Naive B cell (primary cell): ENCODE results near the gene OR52D1. TPM values are rescaled to one million over a fixed set of nuclear protein-coding genes. Genes with fewer than 3 reads are reported as not detected.

ENCODE experiments used
- ATAC-seq, 2 donors: fragments of 150-1000 bp; cut with Tn5 transposase; 2 replicates each; pipeline ENCODE4 v1.10.0; 2021; ENCODE audit warnings: low read depth in 2 of 2, mild to moderate bottlenecking in 2 of 2, moderate library complexity in 2 of 2
- DNase-seq: peaks from one replicate; pipeline ENCODE4 v3.0.0; 2022
- H3K27ac Mint-ChIP-seq, 6 donors: one replicate each; pipeline ENCODE4 v1.8.0; 2020 to 2022; ENCODE audit warnings: mild to moderate bottlenecking in 6 of 6, mixed read lengths in 6 of 6, moderate library complexity in 5 of 6, inconsistent platforms in 2 of 6
- H3K27me3 Mint-ChIP-seq, 3 donors: one replicate each; pipeline ENCODE4 v1.8.0; 2021 to 2022; ENCODE audit warnings: mixed read lengths in 3 of 3, mild to moderate bottlenecking in 1 of 3
- H3K36me3 Mint-ChIP-seq, 2 donors: one replicate each; pipeline ENCODE4 v1.8.0; 2020 to 2022; ENCODE audit warnings: mixed read lengths in 2 of 2, inconsistent platforms in 1 of 2, mild to moderate bottlenecking in 1 of 2
- H3K4me1 Mint-ChIP-seq, 3 donors: one replicate each; pipeline ENCODE4 v1.8.0; 2020 to 2022; ENCODE audit warnings: mixed read lengths in 3 of 3, inconsistent platforms in 1 of 3, mild to moderate bottlenecking in 1 of 3, moderate library complexity in 1 of 3
- H3K4me3 Mint-ChIP-seq, 8 donors: one replicate each; pipeline ENCODE4 v1.8.0; 2020 to 2022; ENCODE audit warnings: mild to moderate bottlenecking in 8 of 8, mixed read lengths in 8 of 8, moderate library complexity in 8 of 8, inconsistent platforms in 2 of 8
- H3K9me3 Mint-ChIP-seq, 7 donors: one replicate each; pipeline ENCODE4 v1.8.0; 2020 to 2022; ENCODE audit warnings: mixed read lengths in 7 of 7, mild to moderate bottlenecking in 5 of 7, inconsistent platforms in 2 of 7, moderate library complexity in 1 of 7
- polyA plus RNA-seq, 6 donors: library from polyadenylated mRNA; unstranded; fragments of 300-500 nt; fragmentation: Illumina TruSeq; gene quantifications; one replicate each; pipeline ENCODE4 v1.2.3, GENCODE V29; 2021; ENCODE audit warnings: low read depth in 6 of 6

OR52D1 gene
- polyA plus RNA-seq, 6 donors from 2014 or later = not detected

GRCh38 chr11:5528495-5528894, 40.0 kb downstream of the OR52D1 start:
- no peaks in the 10 kb centered on the region for H3K4me1 Mint-ChIP-seq
- DNase-seq = no peak
- no peaks in the 10 kb centered on the region for H3K9me3 Mint-ChIP-seq
- no peak overlapping the region for H3K4me3 Mint-ChIP-seq
- H3K27ac Mint-ChIP-seq = no peak overlapping the region
- H3K36me3 Mint-ChIP-seq = no peaks in the 10 kb centered on the region
- no peak for ATAC-seq
- no peaks in the 10 kb centered on the region for H3K27me3 Mint-ChIP-seq

GRCh38 chr11:5531053-5531831, 42.8 kb downstream of the OR52D1 start:
- Mint-ChIP-seq H3K4me1 (no peaks in the 10 kb centered on the region), H3K4me3 (no peak overlapping the region), H3K27ac (no peak overlapping the region), H3K9me3 (no peaks in the 10 kb centered on the region), H3K36me3 (no peaks in the 10 kb centered on the region), H3K27me3 (no peaks in the 10 kb centered on the region)
- ATAC-seq (no peak), DNase-seq (no peak)

- Mint-ChIP-seq H3K36me3 (no peaks in the 10 kb centered on the region), H3K27me3 (no peaks in the 10 kb centered on the region), H3K4me1 (no peaks in the 10 kb centered on the region), H3K9me3 (peaks cover 0 to 14% (median 5%) of the 10 kb centered on the region in 7 donors), H3K4me3 (no peak overlapping the region), H3K27ac (no peak overlapping the region)
- DNase-seq (no peak), ATAC-seq (no peak)
Observed at GRCh38 chr11:5534046-5534445, 45.6 kb downstream of the OR52D1 start.

GRCh38 chr11:5536482-5536881, 48.0 kb downstream of the OR52D1 start:
- ATAC-seq = no peak
- no peak overlapping the region for H3K27ac Mint-ChIP-seq
- H3K4me3 Mint-ChIP-seq = no peak overlapping the region
- peaks cover 0 to 14% (median 5%) of the 10 kb centered on the region in 7 donors for H3K9me3 Mint-ChIP-seq
- no peaks in the 10 kb centered on the region for H3K36me3 Mint-ChIP-seq
- H3K4me1 Mint-ChIP-seq = no peaks in the 10 kb centered on the region
- DNase-seq = no peak
- H3K27me3 Mint-ChIP-seq = no peaks in the 10 kb centered on the region

Other genes starting within 250 kb of the OR52D1 start
- gene HBG1, start 238.8 kb upstream of the OR52D1 start, polyA plus RNA-seq = under 1 TPM in 1 of 6 donors, not detected in 5; 0.53 TPM
- gene HBG2, start 233.9 kb upstream of the OR52D1 start, polyA plus RNA-seq = 1 to 10 TPM in 1 of 6 donors, under 1 TPM in 1, not detected in 4; 0.75 to 2.9 TPM
- gene HBE1, start 218.7 kb upstream of the OR52D1 start, polyA plus RNA-seq = not detected
- gene OR51B4, start 186.7 kb upstream of the OR52D1 start, polyA plus RNA-seq = not detected
- gene OR51B2, start 164.4 kb upstream of the OR52D1 start, polyA plus RNA-seq = not detected
- not detected for gene OR51B5, start 145.2 kb upstream of the OR52D1 start, polyA plus RNA-seq
- gene OR51B6, start 137.2 kb upstream of the OR52D1 start, polyA plus RNA-seq = not detected
- gene OR51M1, start 104.9 kb upstream of the OR52D1 start, polyA plus RNA-seq = not detected
- not detected for gene OR51Q1, start 66.6 kb upstream of the OR52D1 start, polyA plus RNA-seq
- not detected for gene OR51I1, start 47.2 kb upstream of the OR52D1 start, polyA plus RNA-seq
- not detected for gene OR51I2, start 39.4 kb upstream of the OR52D1 start, polyA plus RNA-seq
- gene UBQLN3, start 21.3 kb downstream of the OR52D1 start, polyA plus RNA-seq = not detected
- under 1 TPM in 1 of 6 donors, not detected in 5; 0.39 TPM for gene UBQLNL, start 28.0 kb downstream of the OR52D1 start, polyA plus RNA-seq
- not detected for gene OR52H1, start 59.9 kb downstream of the OR52D1 start, polyA plus RNA-seq
- under 1 TPM in 1 of 6 donors, not detected in 5; 0.33 TPM for gene OR52B6, start 92.2 kb downstream of the OR52D1 start, polyA plus RNA-seq
- under 1 TPM in 1 of 6 donors, not detected in 5; 0.22 TPM for gene TRIM6, start 108.0 kb downstream of the OR52D1 start, polyA plus RNA-seq
- gene TRIM34, start 136.3 kb downstream of the OR52D1 start, polyA plus RNA-seq = 10 to 100 TPM; 25.3 to 58.5 (median 30.8) TPM
- gene TRIM5, start 196.4 kb downstream of the OR52D1 start, polyA plus RNA-seq = 10 to 100 TPM in 1 of 6 donors, 1 to 10 TPM in 5; 5.0 to 10.2 (median 7.9) TPM
- 100 to 1,000 TPM; 178 to 300 (median 241) TPM for gene TRIM22, start 201.1 kb downstream of the OR52D1 start, polyA plus RNA-seq
- under 1 TPM in 5 of 6 donors, not detected in 1; 0.16 to 0.32 (median 0.18) TPM for gene OR56B1, start 247.8 kb downstream of the OR52D1 start, polyA plus RNA-seq